Measurements from ENCODE around the gene CELF2. TPM values are rescaled to one million over a fixed set of nuclear protein-coding genes. Genes with fewer than 3 reads are reported as not detected.

Gene CELF2
- total RNA-seq, 1 donor from 2014 or later: 71.2 TPM

- no peak for ATAC-seq
- intact Hi-C loops (cut with DNase I): no loop called here
- no peak for DNase-seq (ENCODE audit: missing footprints)
Observed at GRCh38 chr10:11280187-11280932, 262.7 kb downstream of the CELF2 start.

GRCh38 chr10:11282156-11282555 lies 264.5 kb downstream of the CELF2 start:
- DNase-seq (ENCODE audit: missing footprints) (peak; percentile 81), ATAC-seq (peak; percentile 47)
- intact Hi-C loops (cut with DNase I): no loop called here

GRCh38 chr10:11282661-11283060 lies 265.0 kb downstream of the CELF2 start:
- ATAC-seq: no peak
- DNase-seq (ENCODE audit: missing footprints): no peak
- intact Hi-C loops (cut with DNase I): no loop called here

- ATAC-seq: no peak
- intact Hi-C loops (cut with DNase I): no loop called here
- no peak for DNase-seq (ENCODE audit: missing footprints)
Observed at GRCh38 chr10:11284291-11285085, 266.8 kb downstream of the CELF2 start.

- intact Hi-C loops (cut with DNase I): no loop called here
- ATAC-seq (no peak), DNase-seq (ENCODE audit: missing footprints) (no peak)
Observed at GRCh38 chr10:11285171-11285570, 267.5 kb downstream of the CELF2 start.

GRCh38 chr10:11286261-11286852 lies 268.7 kb downstream of the CELF2 start:
- ATAC-seq: peak; percentile 18
- intact Hi-C loops (cut with DNase I): no loop called here

GRCh38 chr10:11288302-11288701 lies 270.6 kb downstream of the CELF2 start:
- intact Hi-C loops (cut with DNase I): no loop called here
- ATAC-seq: no peak
- DNase-seq (ENCODE audit: missing footprints): no peak

More at GRCh38 chr10:11286261-11286852, 268.7 kb downstream of the CELF2 start:
- DNase-seq (ENCODE audit: missing footprints): no peak

- intact Hi-C loops (cut with DNase I): no loop called here
- DNase-seq (ENCODE audit: missing footprints) (no peak), ATAC-seq (no peak)
Observed at GRCh38 chr10:11290156-11290890, 272.7 kb downstream of the CELF2 start.

- intact Hi-C loops (cut with DNase I): no loop called here
- ATAC-seq (no peak), DNase-seq (ENCODE audit: missing footprints) (no peak)
Observed at GRCh38 chr10:11292576-11293302, 275.1 kb downstream of the CELF2 start.

- DNase-seq (ENCODE audit: missing footprints) (no peak), ATAC-seq (no peak)
- intact Hi-C loops (cut with DNase I): no loop called here
Observed at GRCh38 chr10:11293332-11293731, 275.7 kb downstream of the CELF2 start.

GRCh38 chr10:11294831-11295450 lies 277.3 kb downstream of the CELF2 start:
- intact Hi-C loops (cut with DNase I): no loop called here
- DNase-seq (ENCODE audit: missing footprints): no peak
- no peak for ATAC-seq

- DNase-seq (ENCODE audit: missing footprints): no peak
- intact Hi-C loops (cut with DNase I): no loop called here
Observed at GRCh38 chr10:11295492-11295891, 277.8 kb downstream of the CELF2 start.

GRCh38 chr10:11297136-11297535 lies 279.5 kb downstream of the CELF2 start:
- intact Hi-C loops (cut with DNase I): no loop called here
- ATAC-seq: no peak
- DNase-seq (ENCODE audit: missing footprints): no peak

More at GRCh38 chr10:11295492-11295891, 277.8 kb downstream of the CELF2 start:
- no peak for ATAC-seq

- intact Hi-C loops (cut with DNase I): no loop called here
- DNase-seq (ENCODE audit: missing footprints) (no peak), ATAC-seq (no peak)
Observed at GRCh38 chr10:11298116-11298515, 280.4 kb downstream of the CELF2 start.

GRCh38 chr10:11299125-11299524 lies 281.5 kb downstream of the CELF2 start:
- intact Hi-C loops (cut with DNase I): no loop called here
- ATAC-seq (no peak), DNase-seq (ENCODE audit: missing footprints) (no peak)

- intact Hi-C loops (cut with DNase I): no loop called here
- DNase-seq (ENCODE audit: missing footprints) (no peak), ATAC-seq (no peak)
Observed at GRCh38 chr10:11300026-11300425, 282.4 kb downstream of the CELF2 start.

- no peak for ATAC-seq
- DNase-seq (ENCODE audit: missing footprints): no peak
- intact Hi-C loops (cut with DNase I): no loop called here
Observed at GRCh38 chr10:11300563-11300962, 282.9 kb downstream of the CELF2 start.

GRCh38 chr10:11301571-11302111 lies 284.0 kb downstream of the CELF2 start:
- ATAC-seq (no peak), DNase-seq (ENCODE audit: missing footprints) (no peak)
- intact Hi-C loops (cut with DNase I): no loop called here

Measured in Right ventricle myocardium inferior (tissue), 1 donor.